HG02571 (cell line): ENCODE measurements around the gene UNC5B.

ENCODE experiments used
- ATAC-seq: cut with Tn5 transposase; IDR thresholded peaks from one replicate; pipeline ENCODE4 v1.9.1; 2021; ENCODE audit warnings: mild to moderate bottlenecking, moderate library complexity; ENCODE audit not compliant: unreplicated experiment

The UNC5B gene

GRCh38 chr10:71222601-71223346 lies 10.4 kb downstream of the UNC5B start:
- no peak for ATAC-seq

- ATAC-seq: no peak
These were observed 11.1 kb downstream of the UNC5B start for GRCh38 chr10:71223347-71224058.

GRCh38 chr10:71225291-71226058 lies 13.1 kb downstream of the UNC5B start:
- ATAC-seq: no peak

- no peak for ATAC-seq
These were observed 16.7 kb downstream of the UNC5B start for GRCh38 chr10:71228875-71229675.

GRCh38 chr10:71229726-71230655 lies 17.6 kb downstream of the UNC5B start:
- no peak for ATAC-seq

GRCh38 chr10:71230656-71231025 lies 18.3 kb downstream of the UNC5B start:
- no peak for ATAC-seq

GRCh38 chr10:71231206-71231605 lies 18.8 kb downstream of the UNC5B start:
- no peak for ATAC-seq

- ATAC-seq: no peak
These were observed 20.0 kb downstream of the UNC5B start for GRCh38 chr10:71232089-71232998.

GRCh38 chr10:71233482-71233892 lies 21.1 kb downstream of the UNC5B start:
- ATAC-seq: no peak

- no peak for ATAC-seq
These were observed 21.9 kb downstream of the UNC5B start for GRCh38 chr10:71234004-71234894.

GRCh38 chr10:71234970-71235685 lies 22.8 kb downstream of the UNC5B start:
- no peak for ATAC-seq

- ATAC-seq: no peak
These were observed 23.4 kb downstream of the UNC5B start for GRCh38 chr10:71235808-71236207.

GRCh38 chr10:71236286-71236685 lies 23.9 kb downstream of the UNC5B start:
- no peak for ATAC-seq

GRCh38 chr10:71236822-71237682 lies 24.7 kb downstream of the UNC5B start:
- no peak for ATAC-seq

GRCh38 chr10:71237843-71238623 lies 25.7 kb downstream of the UNC5B start:
- no peak for ATAC-seq
